ENCODE data around the gene NEAT1.

NEAT1 gene

GRCh38 chr11:65422633-65423515 is at the start of gene NEAT1:
TSS of gene NEAT1 (plus strand) at chr11:65422798.
- Mint-ChIP-seq H3K27ac (peak within 1 kb of the TSS; percentile 97), H3K36me3 (peaks cover 31% of the 10 kb centered on the region), H3K4me1 (peaks cover 40% of the 10 kb centered on the region), H3K27me3 (no peaks in the 10 kb centered on the region), H3K4me3 (peak within 1 kb of the TSS; percentile 96), H3K9me3 (no peaks in the 10 kb centered on the region)

GRCh38 chr11:65373839-65374580 is 48.6 kb upstream of the NEAT1 start:
- no peak overlapping the region for H3K4me3 Mint-ChIP-seq
- peak overlapping the region; percentile 17 for H3K27ac Mint-ChIP-seq
- H3K4me1 Mint-ChIP-seq: no peaks in the 10 kb centered on the region
- H3K9me3 Mint-ChIP-seq: no peaks in the 10 kb centered on the region
- no peaks in the 10 kb centered on the region for H3K36me3 Mint-ChIP-seq
- H3K27me3 Mint-ChIP-seq: no peaks in the 10 kb centered on the region

GRCh38 chr11:65375012-65375411 is 47.6 kb upstream of the NEAT1 start:
- no peaks in the 10 kb centered on the region for H3K4me1 Mint-ChIP-seq
- H3K4me3 Mint-ChIP-seq: no peak overlapping the region
- H3K27ac Mint-ChIP-seq: no peak overlapping the region
- no peaks in the 10 kb centered on the region for H3K27me3 Mint-ChIP-seq
- H3K9me3 Mint-ChIP-seq: no peaks in the 10 kb centered on the region
- H3K36me3 Mint-ChIP-seq: no peaks in the 10 kb centered on the region

GRCh38 chr11:65376138-65376713 is 46.4 kb upstream of the NEAT1 start:
- Mint-ChIP-seq H3K36me3 (no peaks in the 10 kb centered on the region), H3K4me1 (peaks cover 3% of the 10 kb centered on the region), H3K4me3 (no peak overlapping the region), H3K27ac (no peak overlapping the region), H3K27me3 (no peaks in the 10 kb centered on the region), H3K9me3 (no peaks in the 10 kb centered on the region)

- H3K27me3 Mint-ChIP-seq: no peaks in the 10 kb centered on the region
- H3K27ac Mint-ChIP-seq: no peak overlapping the region
- no peaks in the 10 kb centered on the region for H3K36me3 Mint-ChIP-seq
- H3K4me3 Mint-ChIP-seq: no peak overlapping the region
- peaks cover 11% of the 10 kb centered on the region for H3K4me1 Mint-ChIP-seq
- H3K9me3 Mint-ChIP-seq: no peaks in the 10 kb centered on the region
These were observed 45.6 kb upstream of the NEAT1 start for GRCh38 chr11:65377036-65377435.

- Mint-ChIP-seq H3K27me3 (no peaks in the 10 kb centered on the region), H3K27ac (no peak overlapping the region), H3K4me3 (no peak overlapping the region), H3K4me1 (peaks cover 18% of the 10 kb centered on the region), H3K9me3 (no peaks in the 10 kb centered on the region), H3K36me3 (no peaks in the 10 kb centered on the region)
These were observed 44.8 kb upstream of the NEAT1 start for GRCh38 chr11:65377777-65378176.

GRCh38 chr11:65378208-65378927 is 44.2 kb upstream of the NEAT1 start:
- Mint-ChIP-seq H3K4me3 (no peak overlapping the region), H3K9me3 (no peaks in the 10 kb centered on the region), H3K27ac (no peak overlapping the region), H3K4me1 (peaks cover 24% of the 10 kb centered on the region), H3K36me3 (no peaks in the 10 kb centered on the region), H3K27me3 (no peaks in the 10 kb centered on the region)

GRCh38 chr11:65378928-65379638 is 43.5 kb upstream of the NEAT1 start:
- H3K9me3 Mint-ChIP-seq: no peaks in the 10 kb centered on the region
- no peak overlapping the region for H3K27ac Mint-ChIP-seq
- no peaks in the 10 kb centered on the region for H3K36me3 Mint-ChIP-seq
- H3K27me3 Mint-ChIP-seq: no peaks in the 10 kb centered on the region
- H3K4me1 Mint-ChIP-seq: peaks cover 31% of the 10 kb centered on the region
- no peak overlapping the region for H3K4me3 Mint-ChIP-seq

GRCh38 chr11:65379698-65380459 is 42.7 kb upstream of the NEAT1 start:
- Mint-ChIP-seq H3K27me3 (no peaks in the 10 kb centered on the region), H3K9me3 (no peaks in the 10 kb centered on the region), H3K4me3 (peak overlapping the region; percentile 11), H3K36me3 (no peaks in the 10 kb centered on the region), H3K27ac (no peak overlapping the region), H3K4me1 (peaks cover 39% of the 10 kb centered on the region)

GRCh38 chr11:65380460-65381119 is 42.0 kb upstream of the NEAT1 start:
- Mint-ChIP-seq H3K36me3 (no peaks in the 10 kb centered on the region), H3K4me3 (peak overlapping the region; percentile 94), H3K9me3 (no peaks in the 10 kb centered on the region), H3K4me1 (peaks cover 46% of the 10 kb centered on the region), H3K27ac (no peak overlapping the region), H3K27me3 (no peaks in the 10 kb centered on the region)

GRCh38 chr11:65381716-65382032 is 40.9 kb upstream of the NEAT1 start:
- Mint-ChIP-seq H3K27me3 (no peaks in the 10 kb centered on the region), H3K9me3 (no peaks in the 10 kb centered on the region), H3K4me3 (peak overlapping the region; percentile 94), H3K4me1 (peaks cover 47% of the 10 kb centered on the region), H3K27ac (peak overlapping the region; percentile 98), H3K36me3 (no peaks in the 10 kb centered on the region)

- Mint-ChIP-seq H3K9me3 (no peaks in the 10 kb centered on the region), H3K4me3 (peak within 1 kb of the TSS; percentile 94), H3K27me3 (no peaks in the 10 kb centered on the region), H3K27ac (peak within 1 kb of the TSS; percentile 98), H3K36me3 (no peaks in the 10 kb centered on the region), H3K4me1 (peaks cover 50% of the 10 kb centered on the region)
These were observed 40.4 kb upstream of the NEAT1 start, which contains the start of gene SLC25A45 for GRCh38 chr11:65382033-65382803. TSS of gene SLC25A45 (minus strand) at chr11:65382646. CDS start at chr11:65381951, 695 bp downstream.

- Mint-ChIP-seq H3K4me1 (peaks cover 55% of the 10 kb centered on the region), H3K9me3 (no peaks in the 10 kb centered on the region), H3K27me3 (no peaks in the 10 kb centered on the region), H3K27ac (peak overlapping the region; percentile 98), H3K36me3 (no peaks in the 10 kb centered on the region), H3K4me3 (peak overlapping the region; percentile 94)
These were observed 39.7 kb upstream of the NEAT1 start for GRCh38 chr11:65382804-65383368.
